Measurements from ENCODE around the gene CRY2. TPM values are rescaled to one million over a fixed set of nuclear protein-coding genes. Genes with fewer than 3 reads are reported as not detected.
A peak's percentile ranks its signal among the peaks of the same experiment; 100 is the strongest.

Gene CRY2
- total and polyA plus RNA-seq, 3 donors from 2014 or later, result 80.0 to 124 (median 109) TPM

GRCh38 chr11:45801723-45802315, 45.5 kb upstream of the CRY2 start:
- Histone ChIP-seq H3K9me3 (no peaks in the 10 kb centered on the region), H3K4me3 (no peak overlapping the region), H3K4me1 (peaks cover 16% of the 10 kb centered on the region), H3K27ac (no peak overlapping the region), H3K36me3 (ENCODE audit: low read depth, missing control alignments) (no peaks in the 10 kb centered on the region), H3K27me3 (no peaks in the 10 kb centered on the region)
- no peak for DNase-seq
- WGBS, 2 donors, result 82 to 83% methylated on average over 2 of the region's 2 CpGs
- TF ChIP-seq CTCF (IDR thresholded peaks at IDR 0.05), result no peak
- TF ChIP-seq POLR2A (IDR thresholded peaks at IDR 0.05), result no peak
- intact Hi-C loops (cut with DNase I; ENCODE audit: low total_unique reads), result no loop called here

GRCh38 chr11:45802531-45803317, 44.6 kb upstream of the CRY2 start:
- Histone ChIP-seq H3K36me3 (ENCODE audit: low read depth, missing control alignments) (no peaks in the 10 kb centered on the region), H3K27me3 (no peaks in the 10 kb centered on the region), H3K4me3 (no peak overlapping the region), H3K27ac (no peak overlapping the region), H3K9me3 (no peaks in the 10 kb centered on the region), H3K4me1 (peaks cover 24% of the 10 kb centered on the region)
- DNase-seq, result no peak
- intact Hi-C loops (cut with DNase I; ENCODE audit: low total_unique reads), result no loop called here
- 71 to 84% methylated on average over 10 of the region's 10 CpGs for WGBS, 2 donors
- no peak for TF ChIP-seq CTCF (IDR thresholded peaks at IDR 0.05)

GRCh38 chr11:45803971-45804760, 43.1 kb upstream of the CRY2 start:
- Histone ChIP-seq H3K4me3 (peak overlapping the region; percentile 62 to 93), H3K9me3 (no peaks in the 10 kb centered on the region), H3K27ac (peak overlapping the region; percentile 66 to 69), H3K4me1 (peaks cover 28% of the 10 kb centered on the region), H3K36me3 (ENCODE audit: low read depth, missing control alignments) (no peaks in the 10 kb centered on the region), H3K27me3 (no peaks in the 10 kb centered on the region)
- peak; percentile 80 for DNase-seq
- WGBS, 2 donors, result 1 to 2% methylated on average over 16 to 50 of the region's 70 CpGs
- intact Hi-C loops (cut with DNase I; ENCODE audit: low total_unique reads), result no loop called here
- no peak for TF ChIP-seq CTCF (IDR thresholded peaks at IDR 0.05)

GRCh38 chr11:45804761-45805304, 42.4 kb upstream of the CRY2 start, which contains the start of gene SLC35C1:
TSS of gene SLC35C1 (plus strand) at chr11:45805149. CDS start at chr11:45805802, 653 bp downstream.
- H3K27ac ChIP-seq, result peak within 1 kb of the TSS; percentile 66 to 69
- WGBS, 2 donors, result 0 to 1% methylated on average over 14 to 33 of the region's 49 CpGs
- no peaks in the 10 kb centered on the region for H3K36me3 ChIP-seq (ENCODE audit: low read depth, missing control alignments)
- no peaks in the 10 kb centered on the region for H3K27me3 ChIP-seq
- H3K4me3 ChIP-seq, result peak within 1 kb of the TSS; percentile 62 to 93
- DNase-seq, result peak; percentile 98
- H3K4me1 ChIP-seq, result peaks cover 28% of the 10 kb centered on the region
- no peaks in the 10 kb centered on the region for H3K9me3 ChIP-seq
- intact Hi-C loops (cut with DNase I; ENCODE audit: low total_unique reads), result no loop called here
- peak in 1 of 3 experiments; percentile 33 for TF ChIP-seq CTCF (IDR thresholded peaks at IDR 0.05)
- peak; percentile 29 for TF ChIP-seq POLR2A (IDR thresholded peaks at IDR 0.05)
